Measurements from ENCODE around the gene FBXW7. TPM values are rescaled to one million over a fixed set of nuclear protein-coding genes. Genes with fewer than 3 reads are reported as not detected.

Gene FBXW7
- polyA plus RNA-seq, 1 donor from 2014 or later, result 55.7 TPM

- H2AFZ ChIP-seq (ENCODE audit: low read depth, low read length), result no peak overlapping the region
- no peak overlapping the region for H3K4me3 ChIP-seq (ENCODE audit: low read length)
- H3F3A ChIP-seq (ENCODE audit: insufficient read depth, low read length, poor library complexity, severe bottlenecking), result no peaks in the 10 kb centered on the region
- no peaks in the 10 kb centered on the region for H3K9me2 ChIP-seq (ENCODE audit: insufficient read depth, low read length)
- no peaks in the 10 kb centered on the region for H3K79me2 ChIP-seq (replicated peaks; ENCODE audit: insufficient read depth, low read length)
- TF ChIP-seq MXI1 (conservative IDR thresholded peaks at IDR 0.05; ENCODE audit: poor library complexity, severe bottlenecking) (no peak), EP300 (conservative IDR thresholded peaks at IDR 0.05; ENCODE audit: poor library complexity, severe bottlenecking) (no peak), SMC3 (conservative IDR thresholded peaks at IDR 0.05; ENCODE audit: poor library complexity) (no peak), REST (IDR thresholded peaks at IDR 0.05; ENCODE audit: borderline replicate concordance) (no peak), RAD21 (conservative IDR thresholded peaks at IDR 0.05) (no peak), POLR2AphosphoS5 (IDR thresholded peaks at IDR 0.05) (no peak), CTCF (IDR thresholded peaks at IDR 0.05; ENCODE audit: poor library complexity, severe bottlenecking) (no peak), TAF1 (IDR thresholded peaks at IDR 0.05; ENCODE audit: low read depth) (no peak), EZH2 (IDR thresholded peaks at IDR 0.05; ENCODE audit: borderline replicate concordance, insufficient read depth, low read length, poor library complexity, severe bottlenecking) (no peak)
- H3K9ac ChIP-seq (ENCODE audit: low read length), result no peak overlapping the region
- H3K27ac ChIP-seq (ENCODE audit: low read length), result no peak overlapping the region
- no peak overlapping the region for H3K4me2 ChIP-seq (ENCODE audit: low read length)
- H3K36me3 ChIP-seq (ENCODE audit: insufficient read depth, low read length), result no peaks in the 10 kb centered on the region
- no peaks in the 10 kb centered on the region for H3K27me3 ChIP-seq (ENCODE audit: insufficient read depth, low read depth, low read length)
- no peaks in the 10 kb centered on the region for H3K9me3 ChIP-seq (ENCODE audit: low read length)
- H4K20me1 ChIP-seq (ENCODE audit: insufficient read depth), result no peaks in the 10 kb centered on the region
These were observed 105.4 kb downstream of the FBXW7 start for GRCh38 chr4:152430507-152430906.

- H3K36me3 ChIP-seq (ENCODE audit: insufficient read depth, low read length), result no peaks in the 10 kb centered on the region
- H3K4me3 ChIP-seq (ENCODE audit: low read length), result no peak overlapping the region
- H3K9ac ChIP-seq (ENCODE audit: low read length), result no peak overlapping the region
- H3K4me2 ChIP-seq (ENCODE audit: low read length), result no peak overlapping the region
- H3K9me2 ChIP-seq (ENCODE audit: insufficient read depth, low read length), result no peaks in the 10 kb centered on the region
- H2AFZ ChIP-seq (ENCODE audit: low read depth, low read length), result no peak overlapping the region
- no peak overlapping the region for H3K27ac ChIP-seq (ENCODE audit: low read length)
- H4K20me1 ChIP-seq (ENCODE audit: insufficient read depth), result no peaks in the 10 kb centered on the region
- no peaks in the 10 kb centered on the region for H3K9me3 ChIP-seq (ENCODE audit: low read length)
- no peak for TF ChIP-seq EP300 (conservative IDR thresholded peaks at IDR 0.05; ENCODE audit: poor library complexity, severe bottlenecking)
- no peak for TF ChIP-seq CTCF (IDR thresholded peaks at IDR 0.05; ENCODE audit: poor library complexity, severe bottlenecking)
- TF ChIP-seq MXI1 (conservative IDR thresholded peaks at IDR 0.05; ENCODE audit: poor library complexity, severe bottlenecking), result no peak
- H3K79me2 ChIP-seq (replicated peaks; ENCODE audit: insufficient read depth, low read length), result no peaks in the 10 kb centered on the region
- H3F3A ChIP-seq (ENCODE audit: insufficient read depth, low read length, poor library complexity, severe bottlenecking), result no peaks in the 10 kb centered on the region
- H3K27me3 ChIP-seq (ENCODE audit: insufficient read depth, low read depth, low read length), result no peaks in the 10 kb centered on the region
These were observed 107.9 kb downstream of the FBXW7 start for GRCh38 chr4:152427981-152428380.

All from neural cell (in vitro differentiated cells).